Gastroesophageal sphincter (tissue), 4 donors: ENCODE measurements around the gene IDUA. TPM values are rescaled to one million over a fixed set of nuclear protein-coding genes. Genes with fewer than 3 reads are reported as not detected.
A peak's percentile ranks its signal among the peaks of the same experiment; 100 is the strongest.

ENCODE experiments used
- ATAC-seq: fragments of 150-250 bp; one replicate; pipeline ENCODE4 v1.9.1; 2016; ENCODE audit warnings: mild to moderate bottlenecking, moderate library complexity
- H3K27ac ChIP-seq, 4 donors: fragments of 200-600 bp; sonication (generic) in 3 of 4; 1 replicate in 3 of 4; 2 replicates in 1 of 4; pipeline ENCODE4 v1.5.1; 2016 to 2019
- H3K27me3 ChIP-seq: fragments of 200-600 bp; sonication (generic); one replicate; pipeline ENCODE4 v1.5.1; 2019
- H3K36me3 ChIP-seq, 2 donors: fragments of 200-600 bp; sonication (generic); one replicate each; pipeline ENCODE4 v1.5.1; 2019; ENCODE audit warnings: control low read depth in 1 of 2
- H3K4me1 ChIP-seq, 3 donors: fragments of 200-600 bp; sonication (generic); 1 replicate in 2 of 3; 2 replicates in 1 of 3; pipeline ENCODE4 v1.5.1; 2016 to 2019; ENCODE audit warnings: control low read depth in 2 of 3
- H3K4me3 ChIP-seq, 2 donors: fragments of 200-600 bp; sonication (generic); one replicate each; pipeline ENCODE4 v1.5.1; 2019; ENCODE audit warnings: mild to moderate bottlenecking in 1 of 2, moderate library complexity in 1 of 2
- H3K9me3 ChIP-seq, 3 donors: fragments of 200-600 bp; sonication (generic); one replicate each; pipeline ENCODE4 v1.5.1; 2017 to 2019; ENCODE audit warnings: control low read depth in 2 of 3
- EP300 ChIP-seq: sonication (generic); formaldehyde crosslinking; IDR thresholded peaks from one replicate; pipeline ENCODE4 v1.6.1; 2017; ENCODE audit warnings: antibody characterized with exemption, mild to moderate bottlenecking
- POLR2A ChIP-seq, 2 donors: fragments of 450-650 bp; IDR thresholded peaks; one replicate each; pipeline ENCODE4 v1.6.1; 2017; ENCODE audit warnings: antibody characterized with exemption in 2 of 2, mild to moderate bottlenecking in 2 of 2, moderate library complexity in 1 of 2
- POLR2AphosphoS5 ChIP-seq: sonication (generic); formaldehyde crosslinking; IDR thresholded peaks from one replicate; pipeline ENCODE4 v1.6.1; 2017; ENCODE audit warnings: antibody characterized with exemption
- WGBS, 2 donors: methylation state at CpG; one replicate each; pipeline ENCODE4 v1.1.5; 2018; ENCODE audit warnings: low coverage in 1 of 2; 5-methylcytosine and 5-hydroxymethylcytosine counted together
- total RNA-seq, 4 donors: library from RNA; depleted of rRNA; stranded (reverse); fragments of >200 nt; gene quantifications; one replicate each; pipeline ENCODE4 v1.1.0, GENCODE V29; 2016
- TF ChIP-seq, protein P1 (sequence below), 4 experiments: fragments of 200-600 bp in 2 of 4; fragments of 450-650 bp in 2 of 4; sonication (generic) in 1 of 4; IDR thresholded peaks; one replicate each; pipeline ENCODE4 v1.5.1; 2017 to 2019; ENCODE audit warnings: antibody characterized with exemption in 4 of 4, mild to moderate bottlenecking in 2 of 4, moderate library complexity in 2 of 4

Gene IDUA
- total RNA-seq, 4 donors from 2014 or later, result 4.6 to 15.1 (median 12.2) TPM

DNA sequence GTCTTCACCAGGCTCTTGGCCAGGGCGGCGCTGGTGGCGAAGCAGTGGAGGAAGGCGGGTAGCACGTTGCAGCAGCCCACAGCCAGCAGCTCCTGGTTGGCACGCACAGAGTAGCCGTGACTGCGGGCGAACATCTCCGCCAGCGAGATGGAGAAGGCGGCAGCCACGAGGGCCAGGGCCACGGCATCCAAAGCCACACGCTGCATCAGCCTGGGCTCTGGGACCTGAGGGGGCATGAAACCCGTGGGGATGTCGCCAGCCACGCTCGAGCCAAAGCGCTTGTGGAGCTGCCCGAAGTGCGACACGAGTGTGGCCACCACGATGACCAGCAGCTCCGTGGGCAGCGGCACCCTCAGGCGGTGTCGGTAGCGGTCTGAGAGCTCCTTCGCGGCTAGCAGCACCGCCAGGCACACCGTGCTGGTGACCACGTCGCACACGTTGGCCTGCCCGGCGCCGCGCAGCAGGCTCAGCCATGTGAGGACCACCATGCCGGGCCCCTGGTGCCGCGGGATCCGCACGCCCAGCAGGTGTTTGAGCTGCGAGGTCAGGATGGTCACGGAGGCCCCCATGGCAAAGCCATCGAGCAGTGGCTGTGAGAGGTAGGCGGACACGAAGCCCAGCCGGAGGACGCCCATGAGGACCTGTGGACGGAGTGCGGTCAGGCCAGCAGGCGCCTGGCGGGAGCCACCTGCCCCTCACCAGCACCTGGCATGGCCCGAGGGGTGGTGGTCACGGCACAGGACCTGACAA is 3.1 kb downstream of the IDUA start:
- ATAC-seq, result no peak
- no peaks in the 10 kb centered on the region for H3K9me3 ChIP-seq
- H3K27me3 ChIP-seq, result no peaks in the 10 kb centered on the region
- 88% methylated on average over 6 of the region's 58 CpGs; no CpG with 5 or more reads in 1 of the 2 donors for WGBS, 2 donors
- H3K36me3 ChIP-seq, result peaks cover 0 to 31% of the 10 kb centered on the region in 2 donors
- no peak overlapping the region for H3K4me3 ChIP-seq
- peaks cover 0 to 32% (median 24%) of the 10 kb centered on the region in 3 donors for H3K4me1 ChIP-seq
- H3K27ac ChIP-seq, result no peak overlapping the region
- TF ChIP-seq, protein P1, sequence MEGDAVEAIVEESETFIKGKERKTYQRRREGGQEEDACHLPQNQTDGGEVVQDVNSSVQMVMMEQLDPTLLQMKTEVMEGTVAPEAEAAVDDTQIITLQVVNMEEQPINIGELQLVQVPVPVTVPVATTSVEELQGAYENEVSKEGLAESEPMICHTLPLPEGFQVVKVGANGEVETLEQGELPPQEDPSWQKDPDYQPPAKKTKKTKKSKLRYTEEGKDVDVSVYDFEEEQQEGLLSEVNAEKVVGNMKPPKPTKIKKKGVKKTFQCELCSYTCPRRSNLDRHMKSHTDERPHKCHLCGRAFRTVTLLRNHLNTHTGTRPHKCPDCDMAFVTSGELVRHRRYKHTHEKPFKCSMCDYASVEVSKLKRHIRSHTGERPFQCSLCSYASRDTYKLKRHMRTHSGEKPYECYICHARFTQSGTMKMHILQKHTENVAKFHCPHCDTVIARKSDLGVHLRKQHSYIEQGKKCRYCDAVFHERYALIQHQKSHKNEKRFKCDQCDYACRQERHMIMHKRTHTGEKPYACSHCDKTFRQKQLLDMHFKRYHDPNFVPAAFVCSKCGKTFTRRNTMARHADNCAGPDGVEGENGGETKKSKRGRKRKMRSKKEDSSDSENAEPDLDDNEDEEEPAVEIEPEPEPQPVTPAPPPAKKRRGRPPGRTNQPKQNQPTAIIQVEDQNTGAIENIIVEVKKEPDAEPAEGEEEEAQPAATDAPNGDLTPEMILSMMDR (IDR thresholded peaks at IDR 0.05), result no peak
- TF ChIP-seq EP300, result no peak
- no peak for TF ChIP-seq POLR2A (IDR thresholded peaks at IDR 0.05)
- no peak for TF ChIP-seq POLR2AphosphoS5

DNA sequence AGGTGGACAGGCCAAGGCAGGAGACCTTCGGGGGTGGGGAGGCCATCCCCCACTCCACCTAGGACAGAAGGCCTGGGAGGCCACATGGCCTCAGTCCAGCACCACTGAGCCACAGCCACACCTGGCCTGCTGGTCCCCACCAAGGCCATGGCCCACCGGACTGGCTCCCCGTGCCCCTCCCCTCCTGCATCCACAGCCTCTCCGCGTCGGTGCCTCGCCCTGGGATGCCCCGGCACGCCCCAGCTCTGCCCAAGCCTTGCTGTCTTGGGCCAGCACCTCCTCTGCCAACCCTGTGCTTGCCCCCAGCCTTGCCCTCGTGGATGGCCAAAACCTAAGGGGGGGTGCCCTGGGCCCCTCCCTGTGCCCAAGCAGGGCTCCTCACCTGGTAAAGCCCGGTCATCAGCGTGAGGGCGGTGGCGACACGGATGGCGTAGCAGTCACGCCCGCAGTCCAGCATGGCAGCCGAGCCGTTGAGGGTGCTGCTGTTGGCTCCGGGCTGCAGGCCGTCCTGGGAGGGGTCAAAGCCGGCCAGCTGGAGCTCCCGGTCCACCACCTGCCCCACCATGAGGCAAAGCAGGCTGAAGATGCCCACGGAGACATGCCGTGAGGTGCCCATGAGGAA is 4.0 kb downstream of the IDUA start:
- no peak for TF ChIP-seq POLR2AphosphoS5
- TF ChIP-seq POLR2A (IDR thresholded peaks at IDR 0.05), result no peak
- TF ChIP-seq, protein P1 (IDR thresholded peaks at IDR 0.05), result no peak
- peaks cover 0 to 31% of the 10 kb centered on the region in 2 donors for H3K36me3 ChIP-seq
- ATAC-seq, result no peak

DNA sequence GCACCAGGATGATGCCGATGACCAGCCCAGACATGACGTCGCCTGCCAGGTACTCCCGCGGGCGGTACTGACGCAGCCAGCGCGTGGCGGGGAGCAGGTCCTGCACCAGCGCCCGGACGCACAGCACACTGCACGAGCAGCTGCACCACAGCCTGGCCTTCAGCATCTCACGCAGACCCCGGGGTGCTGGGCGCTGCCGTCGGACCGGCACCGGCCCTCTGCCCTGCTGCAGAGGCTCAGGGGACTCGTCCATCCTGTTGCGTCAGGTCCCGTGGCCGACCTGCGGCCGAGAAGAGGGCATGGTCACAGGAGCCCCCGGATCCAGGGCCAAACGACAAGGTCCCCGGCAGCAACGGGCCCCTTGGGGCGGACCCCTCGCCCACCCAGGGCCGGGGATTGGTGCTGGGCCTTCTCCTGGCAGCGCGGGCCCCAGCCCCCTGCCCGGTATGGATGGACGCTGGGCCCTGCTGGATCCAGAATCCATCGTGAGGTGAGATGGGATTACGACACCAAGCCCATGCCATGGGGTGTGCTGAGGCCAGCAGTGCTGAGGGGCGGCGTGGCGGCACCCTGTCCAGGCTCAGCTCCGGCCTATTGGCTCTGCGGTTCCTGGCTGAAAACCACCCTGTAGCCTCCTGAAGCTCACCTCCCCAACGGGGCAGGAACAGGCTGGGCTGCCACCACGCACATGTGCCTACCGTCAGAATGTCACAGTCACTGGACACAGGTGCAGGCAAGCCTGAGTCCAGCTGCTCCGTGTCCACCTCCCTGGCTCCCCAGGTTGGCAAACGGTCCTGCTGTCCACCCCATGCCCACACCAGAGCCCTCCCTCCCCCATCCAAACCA is 4.8 kb downstream of the IDUA start:
- no peak for ATAC-seq
- Histone ChIP-seq H3K36me3 (peaks cover 0 to 31% of the 10 kb centered on the region in 2 donors), H3K9me3 (no peaks in the 10 kb centered on the region), H3K4me3 (no peak overlapping the region), H3K27me3 (peaks cover 8% of the 10 kb centered on the region), H3K4me1 (peaks cover 0 to 20% (median 9%) of the 10 kb centered on the region in 3 donors), H3K27ac (peak overlapping the region in 1 of 4 donors; percentile 9)
- TF ChIP-seq EP300 (no peak), POLR2A (IDR thresholded peaks at IDR 0.05) (no peak), POLR2AphosphoS5 (no peak)
- TF ChIP-seq, protein P1 (IDR thresholded peaks at IDR 0.05), result no peak
- WGBS, 2 donors, result 68 to 92% methylated on average over 5 to 9 of the region's 50 CpGs

More for the DNA sequence above, 4.0 kb downstream of the IDUA start:
- no peaks in the 10 kb centered on the region for H3K9me3 ChIP-seq
- 80 to 90% methylated on average over 1 to 2 of the region's 26 CpGs for WGBS, 2 donors
- H3K27me3 ChIP-seq, result peaks cover under 1% of the 10 kb centered on the region
- H3K4me1 ChIP-seq, result peaks cover 0 to 24% (median 17%) of the 10 kb centered on the region in 3 donors
- no peak overlapping the region for H3K4me3 ChIP-seq
- H3K27ac ChIP-seq, result no peak overlapping the region

DNA sequence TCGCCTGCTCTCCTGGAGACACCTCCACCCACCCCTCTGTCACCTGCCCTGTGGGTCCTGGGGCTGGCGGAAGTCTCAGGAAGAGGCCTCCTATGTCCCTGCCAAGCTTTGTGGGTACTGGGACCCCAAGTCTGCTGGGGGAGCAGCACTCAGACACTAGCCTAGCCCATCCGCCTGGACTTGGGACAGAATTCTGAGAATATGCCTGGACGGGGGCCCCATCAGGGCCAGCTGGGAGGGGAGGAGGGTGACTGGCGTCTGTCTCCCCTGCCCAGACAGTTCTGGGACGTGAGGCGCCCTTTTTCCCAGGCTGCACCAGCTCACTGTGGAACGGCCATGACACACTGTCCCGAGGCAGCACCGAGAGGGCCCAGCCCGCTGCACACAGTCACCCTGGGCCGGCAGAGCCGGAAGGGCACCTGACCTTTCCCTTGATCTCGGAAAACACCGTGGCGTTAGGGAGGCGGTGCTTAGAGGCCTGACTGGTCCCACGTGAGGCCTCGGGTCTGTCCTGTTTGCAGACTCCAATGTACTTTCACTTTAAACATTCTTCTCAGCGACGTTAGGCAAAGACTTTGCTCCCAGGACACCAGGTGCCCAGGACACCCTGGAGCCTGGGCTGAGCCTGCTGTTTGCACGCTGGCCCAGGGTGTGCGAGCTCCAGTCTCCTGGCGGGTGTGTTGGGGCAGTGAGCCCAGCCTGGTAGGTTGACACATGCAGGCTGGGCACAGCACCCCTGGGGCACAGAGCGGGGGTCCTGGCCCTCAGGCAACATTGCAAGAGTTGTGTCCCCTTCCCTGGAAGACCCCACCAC is 5.7 kb downstream of the IDUA start:
- peaks cover 0 to 31% of the 10 kb centered on the region in 2 donors for H3K36me3 ChIP-seq
- H3K9me3 ChIP-seq, result no peaks in the 10 kb centered on the region
- H3K27ac ChIP-seq, result peak overlapping the region in 1 of 4 donors; percentile 9
- TF ChIP-seq POLR2AphosphoS5 (no peak), POLR2A (IDR thresholded peaks at IDR 0.05) (no peak), EP300 (no peak)
- TF ChIP-seq, protein P1 (IDR thresholded peaks at IDR 0.05), result no peak
- peak; percentile 40 for ATAC-seq
- WGBS, 2 donors, result 71 to 100% methylated on average over 1 to 12 of the region's 25 CpGs
- peaks cover 16% of the 10 kb centered on the region for H3K27me3 ChIP-seq
- peak overlapping the region in 1 of 2 donors; percentile 6 for H3K4me3 ChIP-seq
- peaks cover 0 to 23% (median 11%) of the 10 kb centered on the region in 3 donors for H3K4me1 ChIP-seq
